ELR (cell line): ENCODE data around the gene PUS7.
A peak's percentile ranks its signal among the peaks of the same experiment; 100 is the strongest.
"Not testable (repeated sequence)": the region's sequence is repeated elsewhere in the genome, so short reads cannot be mapped to it uniquely, and the experiment has no call there.

Source experiments
- DNase-seq: peaks from one replicate; pipeline ENCODE4 v3.0.0-alpha.2; 2015; ENCODE audit warnings: low read depth

Gene PUS7, protein sequence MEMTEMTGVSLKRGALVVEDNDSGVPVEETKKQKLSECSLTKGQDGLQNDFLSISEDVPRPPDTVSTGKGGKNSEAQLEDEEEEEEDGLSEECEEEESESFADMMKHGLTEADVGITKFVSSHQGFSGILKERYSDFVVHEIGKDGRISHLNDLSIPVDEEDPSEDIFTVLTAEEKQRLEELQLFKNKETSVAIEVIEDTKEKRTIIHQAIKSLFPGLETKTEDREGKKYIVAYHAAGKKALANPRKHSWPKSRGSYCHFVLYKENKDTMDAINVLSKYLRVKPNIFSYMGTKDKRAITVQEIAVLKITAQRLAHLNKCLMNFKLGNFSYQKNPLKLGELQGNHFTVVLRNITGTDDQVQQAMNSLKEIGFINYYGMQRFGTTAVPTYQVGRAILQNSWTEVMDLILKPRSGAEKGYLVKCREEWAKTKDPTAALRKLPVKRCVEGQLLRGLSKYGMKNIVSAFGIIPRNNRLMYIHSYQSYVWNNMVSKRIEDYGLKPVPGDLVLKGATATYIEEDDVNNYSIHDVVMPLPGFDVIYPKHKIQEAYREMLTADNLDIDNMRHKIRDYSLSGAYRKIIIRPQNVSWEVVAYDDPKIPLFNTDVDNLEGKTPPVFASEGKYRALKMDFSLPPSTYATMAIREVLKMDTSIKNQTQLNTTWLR

DNA sequence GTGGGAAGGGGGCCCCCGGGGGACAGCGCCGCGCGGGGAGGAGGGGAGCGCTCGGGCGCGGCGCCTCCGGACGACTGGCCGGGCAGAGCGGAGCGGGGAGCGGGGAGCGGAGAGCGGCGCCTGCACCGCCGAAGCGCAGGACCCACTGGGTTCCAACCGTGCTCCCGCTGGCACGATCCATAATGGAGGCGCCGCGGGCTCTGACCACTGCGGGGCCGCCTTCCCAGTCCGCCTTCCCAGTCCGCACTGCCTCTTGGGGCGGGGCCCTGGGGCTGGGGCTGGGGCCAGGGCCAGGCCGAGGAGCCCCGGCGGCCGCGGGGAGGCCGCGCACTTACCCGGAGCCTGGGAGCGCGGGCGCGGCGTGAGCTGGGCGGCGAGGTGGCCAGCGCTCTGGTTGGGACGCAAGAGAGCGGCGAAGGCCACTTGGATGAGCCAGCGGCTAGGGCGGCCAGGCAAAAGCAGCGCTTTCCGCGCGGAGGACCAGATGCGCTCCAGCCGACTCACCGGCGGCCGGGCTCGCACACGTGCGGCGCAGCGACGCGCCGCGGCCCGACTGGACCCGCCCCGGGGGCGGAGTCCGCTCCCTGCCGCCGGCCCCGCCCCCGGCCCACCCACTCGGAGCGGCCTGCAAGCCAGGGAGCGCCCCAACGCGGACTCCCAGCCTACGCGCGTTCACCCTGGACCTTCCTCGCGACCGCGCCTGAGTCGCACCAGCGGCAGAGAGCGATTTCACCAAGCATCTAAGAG is at the start of gene PUS7:
Gene PUS7 (minus strand): TSS at position 555 of the 747 bp plus-strand sequence. CDS start 13,759 bp downstream, outside the sequence.
- peak; percentile 89 for DNase-seq

DNA sequence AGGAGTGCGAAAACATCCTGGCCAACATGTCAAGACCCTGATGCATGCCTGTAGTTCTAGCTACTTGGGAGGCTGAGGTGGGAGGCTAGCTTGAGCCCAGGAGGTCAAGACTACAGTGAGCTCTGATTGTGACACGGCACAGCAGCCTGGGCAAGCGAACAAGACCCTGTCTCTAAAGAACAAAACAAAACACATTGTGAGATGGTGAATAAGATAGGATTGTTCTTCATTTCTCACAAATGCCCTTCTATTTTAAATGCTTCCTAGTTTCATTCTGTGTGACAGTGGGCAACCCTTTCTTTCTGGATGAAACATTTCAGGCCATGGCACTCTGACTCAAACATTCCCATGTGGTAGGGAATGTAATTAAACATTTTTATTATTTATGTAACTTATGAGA is 45.8 kb upstream of the PUS7 start:
- no peak for DNase-seq

DNA sequence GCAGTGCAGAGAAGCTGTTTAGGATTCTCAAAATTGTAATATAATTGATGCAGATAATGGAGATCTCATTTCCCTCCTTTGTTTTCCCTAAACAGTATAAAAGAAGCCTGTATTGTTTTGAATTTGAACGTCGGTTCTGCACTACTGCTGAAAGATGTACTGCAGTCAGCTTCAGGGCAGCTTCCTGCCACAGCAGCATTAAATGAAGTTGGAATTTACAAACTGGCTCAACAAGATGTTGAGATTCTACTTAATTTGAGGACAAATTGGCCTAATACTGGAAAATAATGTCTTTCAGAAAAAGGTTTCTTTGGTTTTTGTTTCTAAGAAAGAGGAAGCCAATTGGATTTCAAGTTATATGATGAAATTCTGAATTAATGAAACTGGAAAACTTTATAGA is 45.0 kb upstream of the PUS7 start:
- DNase-seq, result no peak

DNA sequence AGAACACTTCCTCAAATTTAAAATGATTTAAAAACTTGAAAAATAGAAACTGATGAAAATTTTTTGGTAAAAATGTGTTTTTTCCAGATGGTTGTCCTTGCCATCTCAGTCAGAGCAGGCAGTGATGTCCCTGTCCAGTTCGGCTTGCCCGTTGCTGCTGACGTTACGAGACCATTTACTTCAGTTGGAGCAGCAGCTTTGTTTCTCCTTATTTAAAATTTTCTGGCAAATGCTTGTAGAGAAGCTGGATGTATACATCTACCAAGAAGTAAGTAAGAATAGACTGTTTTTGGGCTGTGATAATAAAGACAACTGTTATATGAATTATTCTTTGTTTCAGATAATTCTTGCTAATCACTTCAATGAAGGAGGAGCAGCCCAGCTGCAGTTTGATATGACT is 43.1 kb upstream of the PUS7 start:
- no peak for DNase-seq

DNA sequence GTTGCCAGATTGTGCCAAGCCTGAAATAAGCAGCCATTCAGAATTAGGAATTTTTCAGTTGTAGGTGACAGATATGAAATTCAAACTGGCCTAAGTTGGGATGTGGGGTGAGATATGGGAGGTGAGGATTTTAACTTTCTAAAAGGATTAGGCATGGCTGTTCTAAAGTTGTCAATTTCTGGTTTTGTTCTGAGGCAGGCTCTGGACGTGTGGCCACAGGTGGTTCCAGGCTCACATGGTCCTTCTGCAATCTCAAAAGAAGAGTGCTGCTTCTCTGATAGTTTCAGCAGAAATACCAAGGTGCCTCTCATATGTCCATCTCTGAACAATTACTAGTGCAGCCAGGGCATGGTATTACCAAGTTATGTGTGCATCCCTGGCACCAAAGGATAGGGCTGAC is 37.9 kb upstream of the PUS7 start:
- no peak for DNase-seq

DNA sequence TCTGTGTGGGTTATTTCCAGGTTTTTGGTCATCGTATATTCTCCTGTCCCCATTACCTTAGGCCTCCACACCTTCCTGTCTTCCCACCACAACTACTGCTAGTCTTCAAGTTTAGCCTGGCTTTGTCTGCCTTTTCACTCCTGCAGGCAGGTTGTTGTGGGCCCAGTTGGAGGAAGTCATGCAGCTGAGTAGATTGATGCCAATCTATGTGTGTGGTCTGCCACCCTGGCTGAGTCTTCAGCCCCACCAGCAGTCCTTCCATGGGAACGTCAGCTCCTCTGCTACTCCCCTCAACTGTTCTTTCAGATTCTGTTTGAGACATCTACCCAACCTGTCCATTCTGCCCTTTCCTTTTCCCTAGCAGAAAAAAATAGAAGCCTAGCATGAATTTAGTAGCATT is 16.3 kb upstream of the PUS7 start:
- no peak for DNase-seq

DNA sequence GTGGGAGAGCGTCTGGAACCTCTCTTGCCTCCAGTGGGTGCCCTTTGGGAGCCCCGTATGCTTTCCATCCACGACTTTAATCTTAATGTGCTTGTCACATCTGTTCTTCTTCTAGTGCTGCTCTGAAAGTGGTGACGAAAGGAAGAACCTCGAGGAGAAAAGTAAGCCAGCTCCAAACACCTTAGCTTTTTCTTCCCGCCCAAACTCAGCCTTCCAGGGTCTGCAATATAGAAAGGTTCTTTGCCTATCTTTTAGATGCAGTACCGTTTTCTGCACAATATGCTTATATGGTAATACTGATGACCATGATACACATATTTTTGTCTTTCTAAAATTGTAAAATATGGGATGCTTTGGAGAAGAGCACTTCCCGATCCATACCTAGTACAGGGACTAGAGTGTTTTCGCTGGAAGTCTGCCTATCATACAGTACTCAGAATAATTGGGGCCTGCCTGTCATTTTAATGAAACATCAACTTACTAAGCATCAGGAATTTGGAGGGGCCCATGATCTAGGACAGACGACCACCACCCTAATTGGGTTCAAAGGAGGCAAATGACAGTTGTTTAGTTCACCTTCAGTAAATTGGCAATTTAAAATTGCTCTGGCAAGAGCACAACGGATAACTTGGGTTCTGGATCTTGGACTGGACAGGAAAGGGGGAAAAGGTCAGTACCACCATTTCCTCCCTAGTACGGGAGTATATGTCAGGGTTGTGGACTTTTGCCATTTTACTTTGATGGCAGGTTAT is 10.8 kb upstream of the PUS7 start:
- no peak for DNase-seq

DNA sequence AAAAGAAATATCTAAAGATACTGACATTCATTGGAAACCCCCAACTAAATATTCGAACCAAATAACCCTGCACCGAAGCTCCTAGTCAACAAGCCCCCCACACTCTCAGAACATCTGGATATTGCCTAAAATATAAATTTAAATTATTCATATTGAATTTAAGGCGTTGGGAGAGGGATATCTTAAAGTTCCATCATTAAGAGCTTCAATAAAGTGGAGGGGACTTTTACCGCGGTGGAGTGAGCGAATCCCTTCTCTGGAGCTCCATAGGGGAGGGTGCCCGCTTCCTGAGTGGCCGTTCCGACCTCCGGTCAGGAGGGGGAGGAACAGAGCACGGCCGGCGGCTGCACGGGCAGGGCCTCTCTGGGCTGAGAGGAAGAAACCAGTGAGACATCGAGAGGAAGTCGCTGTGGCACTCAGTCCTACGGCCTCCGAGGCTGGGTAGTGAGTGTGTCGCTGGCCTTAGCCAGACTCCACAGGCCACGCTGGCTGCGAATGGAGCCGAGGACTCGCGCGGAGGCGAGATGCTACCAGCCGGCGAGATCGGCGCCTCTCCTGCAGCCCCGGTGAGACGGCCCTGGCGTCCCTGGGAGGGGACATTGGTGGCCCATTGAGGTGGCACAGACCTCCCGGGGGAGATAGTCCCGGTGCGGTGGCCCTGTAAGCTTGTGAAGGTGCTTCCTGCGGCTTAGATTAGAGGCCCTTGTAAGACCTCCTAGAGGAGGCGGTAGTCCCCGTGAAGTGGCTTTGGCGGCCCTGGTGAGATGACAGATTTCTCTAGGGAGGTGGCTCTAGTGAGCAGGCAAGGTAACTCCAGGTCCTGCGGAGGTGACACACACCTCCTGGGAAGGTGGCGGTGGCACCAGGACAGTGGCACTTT is 10.0 kb upstream of the PUS7 start, which contains the start of gene RINT1:
Gene RINT1 (plus strand): TSS at position 410 of the 880 bp plus-strand sequence. CDS start 115 bp downstream, at position 525.
- peak; percentile 94 for DNase-seq

DNA sequence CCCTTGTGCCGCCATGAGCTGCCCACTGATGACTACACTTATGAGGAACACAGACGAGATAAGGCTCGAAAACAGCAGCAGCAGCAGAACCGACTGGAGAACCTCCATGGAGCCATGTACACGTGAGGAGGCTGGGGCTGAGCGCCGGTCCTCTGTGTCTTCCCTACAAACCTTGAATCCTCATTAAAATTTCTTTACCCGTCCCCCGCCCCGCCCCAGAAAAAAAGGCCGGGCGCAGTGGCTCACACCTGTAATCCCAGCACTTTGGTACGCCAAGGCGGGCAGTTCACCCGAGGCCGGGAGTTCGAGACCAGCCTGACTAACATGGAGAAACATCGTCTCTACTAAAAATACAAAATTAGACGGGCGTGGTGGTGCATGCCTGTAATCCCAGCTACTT is 8.5 kb upstream of the PUS7 start:
- no peak for DNase-seq

DNA sequence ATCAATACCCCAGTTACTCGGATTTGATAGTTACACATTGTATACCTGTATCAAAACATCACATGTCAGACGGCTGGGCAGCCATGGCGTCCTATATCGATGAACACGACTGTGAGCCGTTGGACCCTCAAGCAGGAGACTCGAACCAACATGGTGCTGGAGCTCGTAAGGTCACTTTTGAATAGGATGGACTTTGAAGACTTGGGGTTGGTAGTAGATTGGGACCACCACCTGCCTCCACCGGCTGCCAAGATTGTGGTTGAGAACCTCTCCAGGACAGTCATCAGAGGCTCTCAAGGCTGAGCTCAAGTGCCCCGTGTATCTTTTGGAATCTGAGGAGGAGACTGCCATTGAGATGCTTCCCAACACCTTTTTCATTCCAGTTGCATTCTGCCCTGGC is 8.1 kb upstream of the PUS7 start:
- no peak for DNase-seq

DNA sequence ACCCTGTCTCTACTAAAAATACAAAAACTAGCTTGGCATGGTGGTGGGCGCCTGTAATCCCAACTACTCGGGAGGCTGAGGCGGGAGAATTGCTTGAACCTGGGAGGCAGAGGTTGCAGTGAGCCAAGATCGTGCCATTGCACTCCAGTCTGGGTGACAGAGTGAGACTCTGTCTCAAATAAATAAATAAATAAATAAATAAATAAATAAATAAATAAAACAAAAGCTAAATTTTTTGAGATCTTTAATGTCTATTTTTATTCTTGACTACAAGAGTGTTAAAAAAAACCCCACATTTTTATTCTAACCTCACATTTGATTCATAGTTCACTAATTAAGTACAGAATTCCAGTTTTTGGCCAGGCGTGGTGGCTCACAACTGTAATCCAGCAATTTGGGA is 5.7 kb upstream of the PUS7 start:
- not testable (repeated sequence) for DNase-seq

DNA sequence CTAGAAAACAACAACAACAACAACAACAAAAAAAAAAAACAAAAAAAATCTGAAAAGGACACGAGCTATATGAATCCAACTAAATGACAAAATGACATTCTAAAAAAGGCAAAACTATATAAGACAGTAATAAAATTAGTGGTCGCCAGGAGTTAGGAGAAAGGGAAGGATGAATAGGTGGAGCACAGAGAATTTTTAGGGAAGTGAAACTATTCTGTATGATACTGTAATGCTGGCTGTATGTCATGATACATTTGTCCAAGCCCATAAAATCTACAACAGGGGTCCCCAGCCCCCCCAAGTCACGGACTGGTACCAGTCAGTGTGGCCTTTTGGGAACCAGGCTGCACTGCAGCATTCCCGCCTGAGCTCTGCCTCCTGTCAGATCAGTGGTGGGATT is 2.8 kb upstream of the PUS7 start:
- DNase-seq, result no peak

DNA sequence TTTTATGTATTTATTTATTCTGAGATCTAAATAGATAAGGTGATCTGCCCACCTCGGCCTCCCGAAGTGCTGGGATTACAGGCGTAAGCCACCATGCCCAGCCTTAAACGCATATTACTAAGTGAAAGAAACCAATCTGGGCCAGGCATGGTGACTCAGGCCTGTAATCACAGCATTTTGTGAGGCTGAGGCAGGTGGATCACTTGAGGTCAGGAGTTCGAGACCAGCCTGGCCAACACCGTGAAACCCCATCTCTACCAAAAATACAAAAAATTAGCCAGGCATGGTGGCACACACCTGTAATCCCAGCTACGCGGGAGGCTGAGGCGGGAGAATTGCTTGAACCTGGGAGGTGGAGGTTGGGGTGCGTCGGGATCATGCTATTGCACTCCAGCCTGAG is 2.4 kb upstream of the PUS7 start:
- not testable (repeated sequence) for DNase-seq

DNA sequence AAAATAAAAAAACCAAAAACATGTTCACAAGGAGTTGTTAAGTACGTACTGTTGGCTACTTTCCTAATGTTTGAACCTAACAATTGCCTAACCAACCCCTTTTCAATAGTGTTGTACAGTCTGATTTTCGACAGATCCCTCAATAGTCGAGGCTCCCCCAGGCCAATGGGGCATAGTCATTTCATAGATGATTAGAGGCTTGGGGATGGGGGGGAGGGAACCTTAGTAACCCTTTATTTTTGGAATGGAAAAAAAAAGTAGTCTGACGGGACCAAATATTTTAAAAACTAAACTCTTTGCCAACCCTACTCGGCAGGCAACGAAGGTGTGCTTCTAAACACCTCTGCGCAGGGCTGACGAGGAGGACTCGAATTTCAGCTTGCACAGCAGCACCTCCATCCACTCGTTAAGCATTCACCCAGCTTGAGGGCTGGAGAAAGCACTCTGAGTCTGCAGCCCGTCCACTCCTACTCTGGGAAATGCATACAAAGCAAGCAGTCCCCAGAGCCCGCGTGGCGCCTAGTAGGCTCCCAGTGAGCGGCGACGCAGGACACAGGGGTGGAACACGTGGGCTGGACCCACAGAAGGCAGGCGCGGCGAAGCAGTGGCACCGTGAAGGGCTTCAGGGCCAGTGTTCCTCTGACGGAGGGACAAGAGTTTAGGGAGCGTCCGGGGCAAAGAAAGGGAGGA is 899 bp downstream of the PUS7 start:
- peak; percentile 68 for DNase-seq

DNA sequence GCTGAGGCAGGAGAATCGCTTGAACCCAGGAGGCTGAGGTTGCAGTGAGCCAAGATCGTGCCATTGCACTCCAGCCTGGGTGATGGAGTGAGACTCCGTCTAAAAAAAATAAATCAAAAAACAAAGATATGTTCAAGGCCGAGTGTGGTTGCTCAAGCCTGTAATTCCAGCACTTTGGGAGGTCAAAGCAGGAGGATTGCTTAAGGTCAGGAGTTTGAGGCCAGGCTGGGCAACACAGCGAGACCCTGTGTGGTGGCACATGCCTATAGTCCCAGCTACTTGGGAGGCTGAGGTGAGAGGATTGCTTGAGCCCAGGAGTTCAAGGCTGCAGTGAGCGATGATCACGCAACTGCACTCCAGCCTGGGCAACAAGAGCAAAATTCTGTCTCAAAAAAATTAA is 1.5 kb downstream of the PUS7 start:
- not testable (repeated sequence) for DNase-seq

DNA sequence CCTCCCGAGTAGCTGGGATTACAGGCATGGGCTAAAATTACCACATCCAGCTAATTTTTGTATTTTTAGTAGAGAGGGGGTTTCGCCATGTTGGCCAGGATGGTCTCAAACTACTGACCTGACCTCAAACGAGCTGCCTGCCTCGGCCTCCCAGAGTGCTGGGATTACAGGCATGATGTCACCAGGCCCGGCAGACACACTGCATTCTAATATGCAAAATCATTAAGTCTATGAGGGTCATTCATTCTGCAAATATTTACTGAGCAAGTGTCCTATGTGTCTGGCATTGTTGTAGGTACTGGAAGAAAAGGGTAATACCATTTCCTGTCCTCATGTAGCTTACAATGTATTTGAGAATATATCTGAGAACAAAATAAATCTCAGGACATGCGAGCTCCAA is 2.7 kb downstream of the PUS7 start:
- DNase-seq, result peak; percentile 23

DNA sequence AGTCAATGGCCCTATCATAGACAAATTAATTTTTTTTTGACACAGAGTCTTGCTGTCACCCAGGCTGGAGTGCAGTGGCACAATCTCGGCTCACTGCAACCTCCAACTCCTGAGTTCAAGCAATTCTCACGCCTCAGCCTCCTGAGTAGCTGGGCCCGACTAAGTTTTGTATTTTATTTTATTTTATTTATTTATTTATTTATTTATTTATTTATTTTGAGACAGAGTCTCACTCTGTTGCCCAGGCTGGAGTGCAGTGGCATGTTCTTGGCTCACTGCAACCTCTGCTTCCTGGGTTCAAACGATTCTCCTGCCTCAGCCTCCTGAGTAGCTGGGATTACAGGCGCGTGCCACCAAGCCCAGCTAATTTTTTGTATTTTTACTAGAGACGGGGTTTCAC is 6.5 kb downstream of the PUS7 start:
- DNase-seq, result not testable (repeated sequence)

DNA sequence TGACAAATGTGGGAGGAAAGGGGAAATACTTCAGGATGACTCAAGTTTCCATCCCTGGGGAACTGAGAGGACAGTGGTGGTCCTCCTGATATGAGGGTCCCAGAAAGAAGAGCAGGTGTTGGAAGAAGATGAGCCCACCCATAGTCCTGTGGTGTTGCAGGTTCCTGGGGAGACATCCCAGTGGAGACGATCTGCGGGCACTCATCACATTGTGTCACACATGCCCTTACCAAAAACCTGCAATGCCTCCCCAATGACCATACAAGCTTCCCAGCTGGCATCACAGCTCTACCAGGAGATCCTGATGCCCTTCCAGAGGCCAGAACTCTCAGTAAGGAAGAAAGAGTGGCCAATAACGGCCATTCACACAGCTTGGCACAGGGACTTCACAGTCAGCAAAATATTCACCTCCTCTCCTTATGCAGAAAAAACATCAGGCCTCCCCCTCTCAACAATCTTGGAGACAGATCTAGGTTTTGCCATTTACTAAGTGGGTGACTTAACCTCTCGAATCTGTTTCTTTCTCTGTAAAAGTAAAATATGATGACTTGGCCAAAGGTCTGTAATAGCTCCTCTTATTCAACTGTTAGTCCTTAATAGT is 9.0 kb downstream of the PUS7 start:
- no peak for DNase-seq

DNA sequence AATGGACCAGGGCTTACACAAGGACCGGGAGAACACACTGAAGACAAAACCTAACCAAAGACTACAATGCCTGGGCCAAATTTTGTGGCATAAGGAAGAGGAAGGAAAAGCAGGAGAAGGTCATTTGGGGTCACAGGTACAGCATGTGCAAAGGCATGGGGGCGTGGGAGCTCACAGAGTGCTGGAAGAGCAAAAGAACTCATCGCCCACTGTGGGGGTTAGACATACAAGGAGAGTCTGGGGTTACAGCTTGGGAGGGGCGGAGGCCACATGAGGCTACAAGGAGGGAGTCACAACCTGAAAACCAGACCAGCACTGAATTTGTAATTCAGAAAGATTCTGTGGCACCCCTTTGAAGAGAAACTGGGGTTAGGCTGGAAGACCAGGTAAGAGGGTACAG is 9.7 kb downstream of the PUS7 start:
- DNase-seq, result no peak

DNA sequence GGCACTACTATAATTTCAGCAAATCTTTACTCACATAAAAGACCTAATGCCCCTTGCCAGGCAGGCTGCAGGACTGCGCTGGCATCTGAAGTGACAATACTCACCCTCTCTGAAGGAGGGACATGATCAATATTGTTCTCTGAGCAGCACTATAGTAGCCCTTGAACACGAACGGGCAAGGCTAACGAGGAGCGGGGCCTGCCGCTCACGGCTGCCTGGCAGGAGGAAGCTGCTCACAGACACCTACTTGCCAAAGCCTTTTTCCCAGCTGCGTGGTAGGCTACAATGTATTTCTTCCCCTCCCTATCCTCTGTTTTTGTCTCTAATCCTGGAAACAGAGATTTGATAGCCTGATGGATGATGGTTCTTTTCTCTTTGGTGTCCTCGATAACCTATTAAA is 19.9 kb downstream of the PUS7 start:
- DNase-seq, result no peak
